DOHH2 (cell line): ENCODE measurements around the gene NXNL2.

Experiments used
- H3F3A ChIP-seq: fragments of 200-600 bp; sonication (generic), shearing (Covaris generic); 2 replicates; pipeline ENCODE4 v1.6.0; 2016; ENCODE audit warnings: antibody characterized with exemption, mild to moderate bottlenecking; ENCODE audit not compliant: control insufficient read depth, insufficient read depth
- H3K27ac ChIP-seq: fragments of 200-600 bp; sonication (generic); 2 replicates; pipeline ENCODE4 v1.5.1; 2014; ENCODE audit warnings: low read depth, mild to moderate bottlenecking, low read length, moderate library complexity
- H3K27me3 ChIP-seq: fragments of 200-600 bp; sonication (generic); 2 replicates; pipeline ENCODE4 v1.6.1; 2014; ENCODE audit warnings: mild to moderate bottlenecking, low read length, mixed read lengths; ENCODE audit not compliant: control insufficient read depth
- H3K36me3 ChIP-seq: fragments of 200-600 bp; sonication (generic); 2 replicates; pipeline ENCODE4 v1.6.1; 2014; ENCODE audit warnings: mild to moderate bottlenecking, low read length, moderate library complexity, mixed read lengths; ENCODE audit not compliant: control insufficient read depth
- H3K4me1 ChIP-seq: fragments of 200-600 bp; sonication (generic); 2 replicates; pipeline ENCODE4 v1.6.1; 2014; ENCODE audit warnings: mild to moderate bottlenecking, low read length, mixed read lengths; ENCODE audit not compliant: control insufficient read depth
- H3K4me2 ChIP-seq: fragments of 200-600 bp; sonication (generic); 2 replicates; pipeline ENCODE4 v1.6.0; 2014; ENCODE audit warnings: mild to moderate bottlenecking, low read length, moderate library complexity
- H3K4me3 ChIP-seq: fragments of 200-600 bp; sonication (generic); 2 replicates; pipeline ENCODE4 v1.5.1; 2014; ENCODE audit warnings: mild to moderate bottlenecking, low read length, mixed read lengths
- H3K79me2 ChIP-seq: fragments of 200-600 bp; sonication (generic); 2 replicates; pipeline ENCODE4 v1.6.1; 2014; ENCODE audit warnings: mild to moderate bottlenecking, low read length, mixed read lengths; ENCODE audit not compliant: control insufficient read depth
- H3K9me2 ChIP-seq: fragments of 200-600 bp; sonication (generic); replicated peaks from 2 replicates; pipeline ENCODE4 v1.6.1; 2014; ENCODE audit warnings: mild to moderate bottlenecking, low read length, mixed read lengths; ENCODE audit not compliant: control insufficient read depth
- H3K9me3 ChIP-seq: fragments of 200-600 bp; sonication (generic); 2 replicates; pipeline ENCODE4 v1.6.1; 2014; ENCODE audit warnings: antibody characterized with exemption, low read length, mixed read lengths; ENCODE audit not compliant: control insufficient read depth, insufficient read depth
- H4K20me1 ChIP-seq: fragments of 200-600 bp; sonication (generic); 2 replicates; pipeline ENCODE4 v1.6.0; 2014; ENCODE audit warnings: low read depth, mild to moderate bottlenecking, antibody characterized with exemption, low read length, moderate library complexity; ENCODE audit not compliant: control insufficient read depth, insufficient read depth
- CTCF ChIP-seq: fragments of 200-600 bp; sonication (generic); IDR thresholded peaks from one replicate; pipeline ENCODE4 v1.5.1; 2014; ENCODE audit warnings: antibody characterized with exemption, mild to moderate bottlenecking, low read depth, low read length; ENCODE audit not compliant: poor library complexity, severe bottlenecking
- EZH2phosphoT487 ChIP-seq: fragments of 200-600 bp; sonication (generic); IDR thresholded peaks from 2 replicates; pipeline ENCODE4 v1.6.1; 2017; ENCODE audit warnings: borderline replicate concordance, mild to moderate bottlenecking, antibody characterized with exemption, low read length, moderate library complexity, mixed read lengths

NXNL2 gene

GRCh38 chr9:88538311-88539085, 3.5 kb downstream of the NXNL2 start:
- Histone ChIP-seq H3K27me3 (no peaks in the 10 kb centered on the region), H3K36me3 (no peaks in the 10 kb centered on the region), H3K79me2 (no peaks in the 10 kb centered on the region), H3K4me2 (no peak overlapping the region), H4K20me1 (no peaks in the 10 kb centered on the region), H3K27ac (no peak overlapping the region), H3K9me2 (no peaks in the 10 kb centered on the region), H3K9me3 (no peaks in the 10 kb centered on the region), H3K4me1 (no peaks in the 10 kb centered on the region), H3F3A (no peaks in the 10 kb centered on the region), H3K4me3 (no peak overlapping the region)
- TF ChIP-seq EZH2phosphoT487 (no peak), CTCF (no peak)

GRCh38 chr9:88539246-88539645, 4.3 kb downstream of the NXNL2 start:
- H4K20me1 ChIP-seq, result no peaks in the 10 kb centered on the region
- no peak overlapping the region for H3K4me3 ChIP-seq
- no peaks in the 10 kb centered on the region for H3K4me1 ChIP-seq
- H3F3A ChIP-seq, result no peaks in the 10 kb centered on the region
- TF ChIP-seq EZH2phosphoT487 (no peak), CTCF (no peak)
- H3K9me2 ChIP-seq, result no peaks in the 10 kb centered on the region
- H3K79me2 ChIP-seq, result no peaks in the 10 kb centered on the region
- no peaks in the 10 kb centered on the region for H3K27me3 ChIP-seq
- H3K27ac ChIP-seq, result no peak overlapping the region
- H3K9me3 ChIP-seq, result no peaks in the 10 kb centered on the region
- no peaks in the 10 kb centered on the region for H3K36me3 ChIP-seq
- H3K4me2 ChIP-seq, result no peak overlapping the region

- no peak overlapping the region for H3K4me2 ChIP-seq
- H3K4me3 ChIP-seq, result no peak overlapping the region
- TF ChIP-seq CTCF (no peak), EZH2phosphoT487 (no peak)
Observed at GRCh38 chr9:88540251-88540763, 5.3 kb downstream of the NXNL2 start.

More at GRCh38 chr9:88540251-88540763, 5.3 kb downstream of the NXNL2 start:
- no peak overlapping the region for H3K27ac ChIP-seq
- no peaks in the 10 kb centered on the region for H3F3A ChIP-seq
- no peaks in the 10 kb centered on the region for H4K20me1 ChIP-seq
- no peaks in the 10 kb centered on the region for H3K36me3 ChIP-seq
- H3K27me3 ChIP-seq, result no peaks in the 10 kb centered on the region
- H3K9me2 ChIP-seq, result no peaks in the 10 kb centered on the region
- no peaks in the 10 kb centered on the region for H3K79me2 ChIP-seq
- H3K9me3 ChIP-seq, result no peaks in the 10 kb centered on the region
- H3K4me1 ChIP-seq, result no peaks in the 10 kb centered on the region
